ENCODE results near the gene TCEAL4. TPM values are rescaled to one million over a fixed set of nuclear protein-coding genes. Genes with fewer than 3 reads are reported as not detected.

Gene TCEAL4
- polyA plus RNA-seq (ENCODE audit: insufficient read length in 4 of 4) = 100 to 1,000 TPM; 153 to 204 (median 173) TPM

DNA sequence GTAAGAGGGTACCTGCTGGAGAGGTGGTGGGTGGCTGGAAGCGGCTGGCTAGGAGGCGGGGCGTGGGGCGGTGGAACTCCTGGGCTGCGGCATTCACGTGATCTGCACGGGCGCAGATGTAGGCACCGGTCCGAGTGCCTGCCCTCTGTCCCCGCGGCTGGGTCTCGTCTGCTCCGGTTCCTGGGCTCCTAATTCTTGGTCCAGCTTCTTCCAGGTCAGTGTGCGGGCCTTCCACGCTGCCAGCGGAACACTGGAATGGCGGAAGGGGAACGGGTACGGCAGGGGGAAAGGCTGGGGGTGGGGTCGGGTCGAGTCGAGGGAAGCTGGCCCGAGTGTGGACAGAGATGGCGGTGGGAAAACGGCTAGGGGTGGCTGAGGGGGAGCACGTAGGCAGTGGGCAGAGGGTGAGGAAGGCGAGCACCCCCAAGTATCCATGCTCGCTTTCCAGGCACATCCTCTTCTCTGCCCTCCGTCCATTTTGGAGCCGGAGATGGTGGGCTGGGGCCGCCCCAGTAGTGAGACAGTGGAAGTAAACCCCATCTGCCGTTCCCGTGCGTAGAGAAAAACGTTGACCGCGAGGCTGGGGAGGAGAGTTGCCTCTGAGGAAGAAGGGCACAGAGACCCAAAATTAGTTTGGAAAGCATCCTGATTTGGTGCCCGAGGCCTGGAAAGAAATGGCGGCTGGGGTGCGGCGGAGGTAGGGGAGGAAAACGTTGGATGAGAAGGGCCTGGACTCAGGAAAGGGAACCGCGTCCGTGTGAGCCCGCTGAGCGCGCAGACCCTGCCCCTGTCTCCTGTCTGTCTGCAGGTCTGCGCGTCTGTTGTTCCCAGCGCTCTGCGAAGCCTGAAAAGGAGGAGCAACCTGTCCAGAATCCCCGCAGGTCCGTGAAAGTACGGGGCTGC lies at the start of gene TCEAL4:
Gene TCEAL4, plus strand, starts transcription at position 105 of the 903 bp plus-strand sequence. CDS start 1,161 bp downstream, outside the sequence.
- DNase-seq (ENCODE audit: low read depth in 4 of 4, low spot score in 2 of 4) = peak in 2 of 4 donors; percentile 13 to 19

DNA sequence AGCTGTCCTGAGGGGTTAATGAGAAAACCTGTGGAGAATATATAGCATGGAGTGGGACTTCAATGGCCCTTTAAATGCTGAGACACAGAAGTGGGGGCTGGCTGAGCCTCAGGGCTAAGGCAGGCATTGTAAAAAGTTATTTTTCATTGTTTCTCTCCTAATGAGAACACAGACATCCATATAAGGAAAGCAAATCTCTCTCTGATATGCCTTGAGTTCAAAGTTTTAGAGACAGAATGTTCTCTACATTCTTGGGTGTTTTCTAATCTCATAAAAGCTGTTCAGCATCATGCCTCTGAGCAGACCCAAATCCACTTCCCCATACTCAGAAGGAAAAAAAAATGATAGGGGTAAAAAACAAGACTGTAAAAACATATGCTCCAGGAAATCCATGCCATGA lies 49.2 kb upstream of the TCEAL4 start:
- DNase-seq (ENCODE audit: low read depth in 4 of 4, low spot score in 2 of 4) = no peak

DNA sequence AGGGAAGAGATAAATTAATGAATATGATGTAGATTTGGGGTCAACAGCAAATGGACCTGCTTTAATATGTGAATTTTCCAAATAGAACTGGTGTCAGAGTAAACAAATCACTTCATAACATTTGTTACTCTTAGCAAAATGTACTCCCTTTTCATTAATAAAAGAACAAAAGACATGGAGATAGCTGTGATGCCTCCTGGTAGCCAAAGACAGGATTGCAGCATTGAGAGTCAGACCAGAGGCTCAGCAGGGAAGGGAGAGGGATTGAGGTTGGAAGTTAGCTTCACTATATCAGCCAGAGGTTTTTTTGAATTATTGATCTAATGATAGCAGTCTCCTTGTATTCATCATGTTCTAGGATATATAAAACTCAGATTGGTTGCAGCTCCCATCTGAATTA lies 48.6 kb upstream of the TCEAL4 start:
- no peak for DNase-seq (ENCODE audit: low read depth in 4 of 4, low spot score in 2 of 4)

DNA sequence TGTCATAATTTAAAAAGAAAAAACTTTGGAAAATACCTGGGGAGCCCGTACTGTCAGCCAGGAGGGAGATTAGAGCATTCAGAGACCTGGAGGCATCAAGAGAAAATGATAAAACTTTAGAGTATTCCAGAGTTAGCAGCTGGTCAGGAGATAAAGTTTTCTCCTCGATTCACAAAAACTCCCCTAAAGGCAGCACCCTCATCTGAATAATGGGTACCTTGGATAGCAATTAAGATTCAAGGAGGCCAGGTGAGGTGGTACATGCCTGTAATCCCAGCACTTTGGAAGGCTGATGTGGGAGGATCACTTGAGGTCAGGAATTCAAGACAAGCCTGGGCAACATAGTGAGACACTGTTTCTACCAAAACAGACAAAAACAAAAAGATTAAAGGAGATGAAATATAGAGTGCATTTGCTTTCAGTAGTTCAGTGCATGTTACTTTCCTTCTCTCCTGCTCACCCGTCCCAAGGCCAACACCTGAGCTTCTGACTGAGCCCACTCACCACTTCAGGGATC lies 47.4 kb upstream of the TCEAL4 start:
- no peak for DNase-seq (ENCODE audit: low read depth in 4 of 4, low spot score in 2 of 4)

DNA sequence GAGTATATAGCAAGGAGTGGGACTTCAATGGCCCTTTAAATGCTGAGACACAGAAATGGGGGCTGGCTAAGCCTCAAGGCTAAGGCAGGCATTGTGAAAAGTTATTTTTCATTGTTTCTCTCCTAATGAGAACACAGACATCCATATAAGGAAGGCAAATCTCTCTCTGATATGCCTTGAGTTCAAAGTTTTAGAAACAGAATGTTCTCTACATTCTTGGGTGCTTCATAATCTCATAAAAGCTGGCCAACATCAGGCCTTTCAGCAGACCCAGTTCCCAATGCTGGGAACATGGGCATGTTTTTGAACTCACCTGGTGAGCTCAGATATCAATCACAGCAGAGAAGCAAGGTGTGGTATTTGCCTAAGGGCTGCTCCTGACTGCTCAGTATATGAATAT lies 46.6 kb upstream of the TCEAL4 start:
- no peak for DNase-seq (ENCODE audit: low read depth in 4 of 4, low spot score in 2 of 4)

DNA sequence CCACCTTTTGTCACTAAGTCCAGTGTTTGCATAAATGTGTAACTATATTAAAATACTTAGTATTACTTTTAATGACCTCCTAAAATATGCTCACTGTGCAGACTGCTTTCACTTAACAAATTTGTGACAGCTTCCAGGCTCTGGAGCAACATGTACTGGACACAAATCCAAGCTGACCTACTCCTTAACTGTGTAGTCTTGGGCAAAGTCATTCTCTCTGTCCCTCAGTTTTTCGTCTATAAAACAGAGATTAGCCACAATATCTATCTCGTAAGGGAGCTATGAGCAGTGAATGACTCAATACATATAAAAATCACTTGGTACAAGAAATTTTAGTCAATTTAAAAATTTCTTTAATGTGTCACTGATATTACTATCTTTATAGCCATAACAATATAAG lies 45.6 kb upstream of the TCEAL4 start:
- DNase-seq (ENCODE audit: low read depth in 4 of 4, low spot score in 2 of 4) = no peak

DNA sequence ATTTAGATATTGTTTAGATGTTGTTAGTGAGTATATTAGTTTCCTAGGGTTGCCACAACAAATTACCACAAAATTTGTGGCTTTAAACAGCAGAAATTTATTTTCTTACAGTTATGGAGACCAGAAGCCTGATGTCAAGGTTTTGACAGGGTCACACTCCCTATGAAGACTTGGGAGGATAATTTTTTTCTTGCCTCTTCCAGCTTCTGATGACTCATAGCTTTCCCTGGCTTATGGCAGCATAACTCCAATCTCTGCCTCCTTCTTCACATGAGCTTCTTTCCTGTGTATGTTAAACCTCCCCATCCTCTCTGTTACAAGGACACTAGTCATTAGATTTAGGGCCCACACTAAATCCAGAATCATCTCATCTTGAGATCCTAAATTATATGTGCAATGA lies 45.2 kb upstream of the TCEAL4 start:
- DNase-seq (ENCODE audit: low read depth in 4 of 4, low spot score in 2 of 4) = no peak

DNA sequence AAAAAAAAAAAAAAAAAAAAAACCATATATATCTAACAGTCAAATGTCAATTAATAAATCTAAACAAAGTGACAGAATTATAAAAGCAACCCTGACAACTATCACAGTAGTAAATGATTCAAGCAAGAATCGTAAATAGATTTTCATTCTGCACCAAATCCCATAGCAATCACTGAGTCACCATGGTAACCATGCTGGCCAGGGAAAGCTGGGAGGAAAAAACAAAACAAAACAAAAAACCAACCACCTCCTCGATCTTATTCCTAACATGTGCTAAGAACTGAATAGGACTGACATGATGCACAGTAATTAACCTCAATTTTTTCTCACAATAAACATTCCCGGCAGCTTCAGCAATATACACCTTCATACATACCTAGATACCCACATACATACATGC lies 35.4 kb upstream of the TCEAL4 start:
- DNase-seq (ENCODE audit: low read depth in 4 of 4, low spot score in 2 of 4) = no peak

DNA sequence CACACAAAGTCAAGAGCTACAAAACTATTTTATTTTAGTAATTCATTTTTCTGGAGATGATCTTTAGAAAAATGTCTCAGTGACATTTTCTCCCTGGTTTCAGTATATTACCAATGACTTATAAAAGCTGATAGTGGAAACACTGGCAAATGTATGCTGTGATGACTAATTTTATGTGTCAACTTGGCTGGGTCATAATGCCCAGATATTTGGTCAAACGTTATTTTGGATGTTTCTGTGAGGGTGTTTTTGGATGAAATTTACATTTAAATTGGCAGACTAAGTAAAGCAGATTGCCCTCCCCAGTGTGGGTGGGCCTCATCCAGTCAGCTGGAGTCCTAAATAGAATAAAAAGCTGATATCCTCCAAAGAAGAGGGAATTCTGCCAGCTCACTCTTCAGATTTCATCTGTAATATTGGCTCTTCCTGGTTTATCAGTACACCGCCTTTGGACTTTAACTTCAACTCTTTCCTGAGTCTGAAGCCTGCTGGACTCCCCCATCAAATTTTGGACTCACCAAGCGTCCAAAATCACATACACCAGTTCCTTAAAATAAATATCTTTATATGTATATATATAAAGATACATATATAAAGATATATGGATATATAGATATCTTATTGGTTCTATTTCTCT lies 34.8 kb upstream of the TCEAL4 start:
- no peak for DNase-seq (ENCODE audit: low read depth in 4 of 4, low spot score in 2 of 4)

DNA sequence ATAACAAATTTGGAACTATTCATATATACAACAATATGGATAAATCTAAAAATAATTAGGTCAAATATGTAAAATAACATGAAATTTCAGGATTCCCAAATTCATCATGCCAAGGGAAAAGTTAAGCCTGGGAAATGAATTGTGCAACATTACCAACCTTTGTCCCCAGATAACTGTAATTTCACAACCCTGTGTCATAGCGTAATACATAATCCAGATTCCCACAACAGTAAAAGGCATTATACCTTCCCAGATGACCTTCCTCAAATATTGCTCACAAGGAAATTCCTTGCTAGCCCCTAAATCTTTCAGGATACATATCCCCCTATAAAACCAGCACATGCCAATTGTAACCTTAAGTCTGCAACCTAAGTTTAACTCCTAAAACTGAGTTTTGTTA lies 33.1 kb upstream of the TCEAL4 start:
- no peak for DNase-seq (ENCODE audit: low read depth in 4 of 4, low spot score in 2 of 4)

DNA sequence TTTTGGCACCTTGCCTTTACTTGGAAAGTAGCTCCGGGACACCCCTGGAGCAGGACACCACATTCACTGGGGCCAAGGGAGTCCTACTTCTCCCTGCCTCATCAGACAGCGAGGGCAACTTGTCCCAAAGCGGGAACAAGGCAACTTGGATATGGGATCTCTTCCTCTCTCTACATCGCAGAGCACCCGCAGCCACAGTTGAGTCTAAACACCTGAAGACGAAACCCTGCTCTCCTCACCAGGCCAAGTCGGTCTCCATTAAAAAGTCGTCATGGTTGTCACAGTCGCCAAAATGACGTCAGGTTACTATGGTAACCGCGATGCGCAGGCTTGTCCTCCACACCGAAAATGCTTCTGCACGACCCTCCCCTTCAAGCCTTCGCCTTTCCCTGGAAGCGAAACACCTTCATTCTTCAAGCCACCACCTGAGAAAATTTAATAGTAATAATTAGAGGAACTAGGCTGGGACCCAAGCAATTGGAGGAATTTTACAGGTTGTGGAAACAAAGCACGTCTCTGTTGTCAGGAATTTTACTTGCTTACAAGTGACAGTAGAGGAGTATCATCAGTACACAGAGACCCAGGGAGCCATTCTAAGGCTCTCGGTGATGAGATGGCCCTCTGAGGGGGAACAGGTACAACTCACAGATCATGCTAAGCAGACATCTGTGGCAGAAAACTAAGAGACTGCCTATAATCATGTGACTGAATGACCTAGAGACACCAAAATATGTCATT lies 30.5 kb upstream of the TCEAL4 start:
- peak; percentile 56 to 81 (median 62) for DNase-seq (ENCODE audit: low read depth in 4 of 4, low spot score in 2 of 4)

DNA sequence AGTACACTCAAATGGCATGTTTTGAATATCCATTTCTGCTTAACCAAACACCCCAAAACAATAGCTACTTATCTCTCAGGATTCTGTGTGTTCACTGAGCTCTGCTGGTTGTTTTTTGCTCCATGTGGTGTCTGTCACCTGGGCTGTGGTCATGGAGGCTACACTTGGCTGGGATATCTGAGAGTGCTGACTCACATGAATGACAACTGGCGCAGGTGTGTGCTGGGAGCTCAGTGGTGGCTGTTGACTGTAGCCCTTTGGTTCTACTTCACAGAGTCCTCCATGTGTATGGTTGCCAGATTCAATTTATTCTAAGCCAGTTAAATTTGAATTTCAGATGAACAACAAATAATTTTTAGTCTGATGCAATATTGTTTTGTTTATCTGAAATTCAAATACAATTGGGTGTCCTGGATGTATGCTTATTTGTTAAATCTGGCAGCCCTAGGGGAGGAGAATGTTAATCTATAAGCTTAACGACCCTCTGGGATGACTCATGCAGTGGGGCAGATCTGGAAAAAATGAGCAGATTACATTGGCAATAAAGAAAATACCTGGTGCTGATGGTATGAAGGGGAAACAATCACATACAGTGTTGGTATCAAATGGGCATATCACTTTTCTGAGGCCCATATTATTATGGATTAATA lies 28.2 kb upstream of the TCEAL4 start:
- no peak for DNase-seq (ENCODE audit: low read depth in 4 of 4, low spot score in 2 of 4)

DNA sequence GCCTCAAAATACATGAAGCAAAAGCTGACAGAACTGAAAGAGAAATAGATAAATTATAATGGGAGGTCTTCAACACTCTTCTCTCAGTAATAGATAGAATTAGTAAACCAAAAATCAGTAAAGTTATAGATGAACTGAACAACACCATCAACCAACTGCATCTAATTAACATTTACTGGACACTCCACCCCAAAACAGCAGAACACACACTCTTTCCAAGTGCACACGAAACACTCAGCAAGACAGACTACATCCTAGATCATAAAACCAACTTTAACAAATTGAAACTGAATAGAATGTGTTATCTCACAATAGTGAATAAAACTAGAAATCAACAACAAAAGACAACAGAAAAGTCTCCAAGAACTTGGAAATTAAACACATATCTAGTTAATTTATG lies 25.1 kb upstream of the TCEAL4 start:
- DNase-seq (ENCODE audit: low read depth in 4 of 4, low spot score in 2 of 4) = no peak

DNA sequence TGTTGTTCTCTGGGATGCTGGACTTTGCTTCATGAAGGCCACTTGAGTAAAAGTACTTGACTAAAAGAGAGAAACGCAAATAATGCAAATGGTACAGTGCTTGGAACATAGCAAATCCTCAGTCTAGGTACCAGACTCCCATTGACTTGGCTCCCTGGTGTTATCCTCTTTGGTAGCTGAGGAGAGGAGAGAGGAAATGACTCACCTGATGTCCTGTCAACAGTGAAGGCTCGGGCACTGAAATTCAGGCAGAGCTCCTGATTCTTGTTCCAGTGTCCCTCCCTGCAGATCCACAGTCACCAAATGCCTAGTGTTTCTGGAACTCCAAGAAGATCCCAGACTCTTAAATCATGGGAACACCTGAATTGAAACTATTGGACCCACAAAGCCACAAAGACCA lies 22.5 kb upstream of the TCEAL4 start:
- DNase-seq (ENCODE audit: low read depth in 4 of 4, low spot score in 2 of 4) = no peak

DNA sequence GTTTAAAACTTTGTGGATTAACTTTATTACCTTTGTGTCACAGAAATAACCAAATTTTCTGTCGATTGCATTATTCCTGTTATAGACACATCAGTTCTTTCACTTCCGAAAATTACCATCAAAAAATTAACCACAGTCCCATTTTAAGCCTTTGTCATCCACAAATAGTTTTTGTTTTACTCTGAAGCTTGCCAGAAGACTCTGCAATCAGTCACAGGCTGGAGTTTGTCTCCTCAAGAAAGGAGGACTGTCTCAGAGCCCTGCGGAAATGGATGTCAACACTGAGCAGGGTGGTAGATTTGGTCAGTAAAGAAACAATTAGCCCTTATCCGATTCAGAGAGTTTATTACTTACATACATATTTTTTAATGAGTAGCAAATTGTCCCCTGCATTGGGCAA lies 20.1 kb upstream of the TCEAL4 start:
- DNase-seq (ENCODE audit: low read depth in 4 of 4, low spot score in 2 of 4) = no peak

DNA sequence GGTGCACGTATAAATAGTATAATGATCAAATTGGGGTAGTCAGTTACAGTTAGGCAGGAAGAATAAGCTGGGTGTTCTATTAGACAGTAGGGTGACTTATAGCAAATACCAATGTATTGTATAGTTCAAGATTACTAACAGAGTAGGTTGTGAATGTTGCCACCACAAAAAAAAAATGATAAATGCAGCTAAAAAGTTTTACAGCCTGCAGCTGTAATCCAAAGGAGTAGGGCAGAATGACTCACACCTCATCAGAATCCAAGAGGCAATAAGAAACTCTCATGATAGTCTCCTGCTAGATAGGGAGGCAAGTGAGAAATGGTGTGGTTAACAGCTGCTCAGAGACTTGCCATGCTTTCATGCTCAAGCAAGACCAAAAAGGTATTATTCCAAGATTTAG lies 19.6 kb upstream of the TCEAL4 start:
- no peak for DNase-seq (ENCODE audit: low read depth in 4 of 4, low spot score in 2 of 4)

DNA sequence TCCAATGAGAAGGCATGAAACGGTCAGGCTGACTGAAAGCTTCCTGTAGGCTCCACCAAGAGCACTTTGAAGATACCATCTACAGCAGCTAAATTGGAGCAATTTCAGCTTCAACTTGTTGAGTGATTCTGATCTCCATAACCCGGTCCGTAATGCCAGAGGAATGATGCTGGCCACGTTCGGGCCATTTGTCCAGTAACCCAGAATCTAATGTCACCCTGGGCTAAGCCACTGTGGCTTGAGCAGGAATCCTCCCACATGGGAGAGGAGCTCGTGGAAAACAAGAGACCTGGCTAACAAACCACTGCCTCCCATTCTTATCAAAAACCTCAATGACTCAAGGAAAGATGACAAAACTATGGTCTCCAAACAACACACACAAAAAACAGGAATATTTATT lies 14.2 kb upstream of the TCEAL4 start:
- no peak for DNase-seq (ENCODE audit: low read depth in 4 of 4, low spot score in 2 of 4)

DNA sequence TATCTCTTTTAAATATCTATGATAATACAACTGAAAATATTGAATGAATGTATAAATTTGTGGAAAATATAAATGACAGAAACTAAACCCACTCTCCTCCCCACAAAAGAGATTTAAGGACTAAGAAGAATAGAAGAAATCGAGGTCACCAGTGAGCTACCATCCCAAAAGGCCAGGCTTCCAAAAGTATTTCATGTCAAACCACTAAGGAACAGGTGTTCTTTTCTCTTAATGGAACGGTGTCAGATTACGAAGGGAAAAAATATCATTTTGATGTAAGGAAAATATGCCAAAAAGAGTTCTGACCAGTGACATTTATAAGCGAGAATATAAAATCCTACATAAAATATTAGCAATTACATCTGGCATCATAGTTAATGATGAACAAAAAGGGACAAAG lies 13.6 kb upstream of the TCEAL4 start:
- DNase-seq (ENCODE audit: low read depth in 4 of 4, low spot score in 2 of 4) = no peak

DNA sequence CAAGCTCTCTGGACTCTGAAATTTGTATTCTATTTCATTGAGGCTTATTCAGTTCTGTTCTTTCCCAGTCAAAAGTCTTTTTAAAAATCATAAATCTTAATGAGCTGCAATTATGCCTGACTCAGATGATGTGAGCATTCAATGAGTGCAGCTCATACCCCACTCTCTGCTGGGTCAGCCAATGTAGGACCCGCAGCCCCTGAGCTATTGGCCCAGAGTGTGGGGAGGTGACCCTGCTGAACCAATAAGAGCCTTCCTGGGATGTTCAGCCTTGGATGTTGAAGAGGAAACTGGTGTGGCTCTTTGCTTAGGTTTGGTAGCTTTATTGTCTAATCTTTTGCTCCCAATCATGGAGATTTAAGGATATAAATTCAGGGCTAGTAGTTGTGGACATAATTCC lies 12.1 kb upstream of the TCEAL4 start:
- DNase-seq (ENCODE audit: low read depth in 4 of 4, low spot score in 2 of 4) = no peak

DNA sequence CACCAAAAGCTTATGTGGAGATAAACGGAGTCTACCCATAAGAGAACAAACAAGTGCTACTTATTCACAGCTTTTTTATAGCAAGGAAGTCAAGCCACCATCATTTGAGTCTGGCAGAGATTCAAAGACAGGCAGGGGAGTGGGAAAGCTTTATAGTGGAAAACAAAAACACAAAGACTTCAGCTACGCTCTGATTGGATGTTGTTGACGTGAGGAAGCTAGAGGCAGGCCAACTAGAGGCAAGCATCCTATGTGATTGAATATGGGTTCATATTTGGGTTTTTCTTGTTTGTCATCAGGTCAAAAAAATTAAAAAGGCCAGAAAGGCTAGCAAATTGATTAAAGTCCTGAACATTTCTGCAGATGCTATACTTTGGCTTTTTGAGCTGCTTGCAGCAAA lies 719 bp upstream of the TCEAL4 start:
- peak in 1 of 4 donors; percentile 6 for DNase-seq (ENCODE audit: low read depth in 4 of 4, low spot score in 2 of 4)

DNA sequence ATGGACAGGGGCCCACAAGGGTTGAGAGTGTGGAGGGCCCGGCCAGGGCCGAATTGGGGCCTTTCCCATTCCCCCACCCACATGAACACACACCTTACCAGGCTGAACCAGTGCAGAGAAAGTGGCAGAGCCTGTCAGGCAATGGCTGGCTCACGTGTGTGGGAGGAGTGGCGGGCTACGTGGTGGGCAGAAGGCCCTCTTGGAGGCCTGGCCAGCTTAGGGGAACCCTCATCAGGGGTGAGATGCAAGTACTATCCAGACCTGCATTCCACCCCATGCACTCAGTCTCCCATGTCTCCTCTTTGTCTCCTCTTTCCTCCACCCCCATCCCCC lies 965 bp downstream of the TCEAL4 start:
- no peak for DNase-seq (ENCODE audit: low read depth in 4 of 4, low spot score in 2 of 4)

All from left renal cortex interstitium (tissue), 4 donors.